DMS53 (cell line): ENCODE measurements around the gene PDLIM1.

Experiments
- DNase-seq: peaks from one replicate; lab custom pipeline; 2025; lab: John Stamatoyannopoulos, UW

Gene PDLIM1

GRCh38 chr10:95315509-95315908 is 24.7 kb upstream of the PDLIM1 start:
- no peak for DNase-seq

GRCh38 chr10:95314192-95314918 is 23.6 kb upstream of the PDLIM1 start:
- DNase-seq: peak; percentile 46

- DNase-seq: no peak
These were observed 22.2 kb upstream of the PDLIM1 start for GRCh38 chr10:95312986-95313495.

GRCh38 chr10:95312257-95312656 is 21.5 kb upstream of the PDLIM1 start:
- DNase-seq: no peak

- DNase-seq: no peak
These were observed 19.2 kb upstream of the PDLIM1 start for GRCh38 chr10:95309958-95310357.

GRCh38 chr10:95308389-95309302 is 17.8 kb upstream of the PDLIM1 start:
- DNase-seq: peak; percentile 62

- no peak for DNase-seq
These were observed 16.0 kb upstream of the PDLIM1 start for GRCh38 chr10:95306851-95307250.

- DNase-seq: no peak
These were observed 15.5 kb upstream of the PDLIM1 start for GRCh38 chr10:95306318-95306650.

GRCh38 chr10:95305606-95306317 is 15.0 kb upstream of the PDLIM1 start:
- DNase-seq: no peak

- no peak for DNase-seq
These were observed 14.2 kb upstream of the PDLIM1 start for GRCh38 chr10:95304976-95305375.

- DNase-seq: no peak
These were observed 13.7 kb upstream of the PDLIM1 start for GRCh38 chr10:95304463-95304862.

- DNase-seq: peak; percentile 22
These were observed 13.1 kb upstream of the PDLIM1 start for GRCh38 chr10:95303950-95304349.

GRCh38 chr10:95303535-95303934 is 12.7 kb upstream of the PDLIM1 start:
- DNase-seq: no peak

- no peak for DNase-seq
These were observed 9.3 kb upstream of the PDLIM1 start for GRCh38 chr10:95300022-95300539.

- DNase-seq: peak; percentile 30
These were observed 6.6 kb upstream of the PDLIM1 start for GRCh38 chr10:95297402-95297801.

- no peak for DNase-seq
These were observed 6.0 kb upstream of the PDLIM1 start for GRCh38 chr10:95296764-95297163.

GRCh38 chr10:95295031-95295755 is 4.4 kb upstream of the PDLIM1 start:
- DNase-seq: peak; percentile 94

- no peak for DNase-seq
These were observed 2.8 kb upstream of the PDLIM1 start for GRCh38 chr10:95293631-95294030.

GRCh38 chr10:95291365-95292039 is 699 bp upstream of the PDLIM1 start:
- no peak for DNase-seq

- peak; percentile 45 for DNase-seq
These were observed 832 bp downstream of the PDLIM1 start for GRCh38 chr10:95289921-95290421.
